SJSA1 (cell line): ENCODE data around the gene CLDN7. TPM values are rescaled to one million over a fixed set of nuclear protein-coding genes. Genes with fewer than 3 reads are reported as not detected.
A peak's percentile ranks its signal among the peaks of the same experiment; 100 is the strongest.

ENCODE experiments used
- DNase-seq, 2 experiments: peaks; one replicate each; pipeline ENCODE4 v3.0.0-alpha.2; 2015 to 2020; ENCODE audit warnings: low spot score in 2 of 2, low read depth in 1 of 2
- H3K27ac ChIP-seq: fragments of 250-450 bp; sonication (Bioruptor Pico); 2 replicates; pipeline ENCODE4 v1.5.1; 2020; ENCODE audit warnings: mild to moderate bottlenecking, moderate library complexity
- H3K27me3 ChIP-seq: fragments of 250-450 bp; sonication (Bioruptor Pico); replicated peaks from 2 replicates; pipeline ENCODE4 v1.5.1; 2020; ENCODE audit warnings: mild to moderate bottlenecking, moderate library complexity
- H3K36me3 ChIP-seq: fragments of 250-450 bp; sonication (Bioruptor Pico); 2 replicates; pipeline ENCODE4 v1.5.1; 2020; ENCODE audit warnings: mild to moderate bottlenecking
- H3K4me1 ChIP-seq: fragments of 250-450 bp; sonication (Bioruptor Pico); replicated peaks from 2 replicates; pipeline ENCODE4 v1.6.1; 2021; ENCODE audit warnings: mild to moderate bottlenecking
- H3K4me3 ChIP-seq: fragments of 250-450 bp; sonication (Bioruptor Pico); 2 replicates; pipeline ENCODE4 v1.5.1; 2020; ENCODE audit warnings: mild to moderate bottlenecking
- H3K9me3 ChIP-seq: fragments of 250-450 bp; sonication (Bioruptor Pico); replicated peaks from 2 replicates; pipeline ENCODE4 v1.5.1; 2020; ENCODE audit warnings: mild to moderate bottlenecking
- total RNA-seq: library from RNA; depleted of rRNA; stranded (reverse); fragments of >200 nt; shearing (Covaris generic); gene quantifications from 2 replicates; pipeline ENCODE4 v1.2.3, GENCODE V29; 2014; rRNA removed

The CLDN7 gene
- total RNA-seq, 1 experiment from 2014 or later = not detected

- H3K9me3 ChIP-seq = no peaks in the 10 kb centered on the region
- H3K4me3 ChIP-seq = peak overlapping the region; percentile 28
- H3K27me3 ChIP-seq = no peaks in the 10 kb centered on the region
- H3K36me3 ChIP-seq = no peaks in the 10 kb centered on the region
- peak overlapping the region; percentile 18 for H3K27ac ChIP-seq
- DNase-seq = no peak
- H3K4me1 ChIP-seq = peaks cover 37% of the 10 kb centered on the region
Measured at GRCh38 chr17:7213895-7214299, 48.4 kb downstream of the CLDN7 start.

GRCh38 chr17:7211491-7212273, 50.6 kb downstream of the CLDN7 start:
- Histone ChIP-seq H3K4me1 (peaks cover 27% of the 10 kb centered on the region), H3K36me3 (no peaks in the 10 kb centered on the region), H3K4me3 (no peak overlapping the region), H3K27me3 (no peaks in the 10 kb centered on the region), H3K27ac (no peak overlapping the region), H3K9me3 (no peaks in the 10 kb centered on the region)
- no peak for DNase-seq

Other genes with a start within 250 kb of the CLDN7 start
- gene RNASEK, start 249.9 kb downstream of the CLDN7 start, total RNA-seq = 104 and 146 TPM in 2 replicates
- not detected in 2 replicates for gene BCL6B, start 239.4 kb downstream of the CLDN7 start, total RNA-seq
- not detected in 2 replicates for gene SLC16A13, start 226.5 kb downstream of the CLDN7 start, total RNA-seq
- not detected in 2 replicates for gene SLC16A11, start 218.4 kb downstream of the CLDN7 start, total RNA-seq
- not detected in 2 replicates for gene CLEC10A, start 182.2 kb downstream of the CLDN7 start, total RNA-seq
- gene ASGR2, start 147.7 kb downstream of the CLDN7 start, total RNA-seq = not detected in 2 replicates
- gene ASGR1, start 83.1 kb downstream of the CLDN7 start, total RNA-seq = 0.16 TPM in 1 of 2 replicates, not detected in the other
- gene DLG4, start 42.6 kb downstream of the CLDN7 start, total RNA-seq = 8.9 and 9.3 TPM in 2 replicates
- gene ACADVL, start 42.5 kb downstream of the CLDN7 start, total RNA-seq = 205 and 227 TPM in 2 replicates
- 30.6 and 45.3 TPM in 2 replicates for gene DVL2, start 28.0 kb downstream of the CLDN7 start, total RNA-seq
- 27.5 and 30.3 TPM in 2 replicates for gene PHF23, start 23.0 kb downstream of the CLDN7 start, total RNA-seq
- gene GABARAP, start 20.0 kb downstream of the CLDN7 start, total RNA-seq = 139 and 146 TPM in 2 replicates
- 15.5 and 21.8 TPM in 2 replicates for gene CTDNEP1, start 10.7 kb downstream of the CLDN7 start, total RNA-seq
- 37.2 and 52.4 TPM in 2 replicates for gene ELP5, start 10.3 kb downstream of the CLDN7 start, total RNA-seq
- 0.32 TPM in 1 of 2 replicates, not detected in the other for gene SLC2A4, start 19.2 kb upstream of the CLDN7 start, total RNA-seq
- not detected in 2 replicates for gene YBX2, start 32.2 kb upstream of the CLDN7 start, total RNA-seq
- gene EIF5A, start 45.1 kb upstream of the CLDN7 start, total RNA-seq = 342 and 632 TPM in 2 replicates
- gene GPS2, start 52.9 kb upstream of the CLDN7 start, total RNA-seq = 86.3 and 112 TPM in 2 replicates
- 8.1 and 13.8 TPM in 2 replicates for gene NEURL4, start 66.9 kb upstream of the CLDN7 start, total RNA-seq
- not detected in 2 replicates for gene ACAP1, start 74.1 kb upstream of the CLDN7 start, total RNA-seq
- 5.4 and 7.0 TPM in 2 replicates for gene KCTD11, start 89.7 kb upstream of the CLDN7 start, total RNA-seq
- gene TMEM95, start 92.7 kb upstream of the CLDN7 start, total RNA-seq = not detected in 2 replicates
- gene TNK1, start 118.6 kb upstream of the CLDN7 start, total RNA-seq = not detected in 2 replicates
- gene PLSCR3, start 132.0 kb upstream of the CLDN7 start, total RNA-seq = 13.3 and 14.2 TPM in 2 replicates
- gene TMEM256, start 141.6 kb upstream of the CLDN7 start, total RNA-seq = 24.7 and 28.8 TPM in 2 replicates
- gene NLGN2, start 145.4 kb upstream of the CLDN7 start, total RNA-seq = 2.2 and 3.9 TPM in 2 replicates
- gene SPEM1, start 157.8 kb upstream of the CLDN7 start, total RNA-seq = not detected in 2 replicates
- not detected in 2 replicates for gene SPEM2, start 163.1 kb upstream of the CLDN7 start, total RNA-seq
- gene SPEM3, start 166.4 kb upstream of the CLDN7 start, total RNA-seq = not detected in 2 replicates
- gene TMEM102, start 173.0 kb upstream of the CLDN7 start, total RNA-seq = 0.45 TPM in 1 of 2 replicates, not detected in the other
- not detected in 2 replicates for gene FGF11, start 177.0 kb upstream of the CLDN7 start, total RNA-seq
- gene CHRNB1, start 182.6 kb upstream of the CLDN7 start, total RNA-seq = 3.9 and 14.7 TPM in 2 replicates
- 13.8 and 19.9 TPM in 2 replicates for gene ZBTB4, start 217.2 kb upstream of the CLDN7 start, total RNA-seq
- not detected in 2 replicates for gene SLC35G6, start 219.0 kb upstream of the CLDN7 start, total RNA-seq
- gene POLR2A, start 221.9 kb upstream of the CLDN7 start, total RNA-seq = 17.5 and 29.3 TPM in 2 replicates